ENCODE results near the gene TESMIN.

Gene TESMIN, protein sequence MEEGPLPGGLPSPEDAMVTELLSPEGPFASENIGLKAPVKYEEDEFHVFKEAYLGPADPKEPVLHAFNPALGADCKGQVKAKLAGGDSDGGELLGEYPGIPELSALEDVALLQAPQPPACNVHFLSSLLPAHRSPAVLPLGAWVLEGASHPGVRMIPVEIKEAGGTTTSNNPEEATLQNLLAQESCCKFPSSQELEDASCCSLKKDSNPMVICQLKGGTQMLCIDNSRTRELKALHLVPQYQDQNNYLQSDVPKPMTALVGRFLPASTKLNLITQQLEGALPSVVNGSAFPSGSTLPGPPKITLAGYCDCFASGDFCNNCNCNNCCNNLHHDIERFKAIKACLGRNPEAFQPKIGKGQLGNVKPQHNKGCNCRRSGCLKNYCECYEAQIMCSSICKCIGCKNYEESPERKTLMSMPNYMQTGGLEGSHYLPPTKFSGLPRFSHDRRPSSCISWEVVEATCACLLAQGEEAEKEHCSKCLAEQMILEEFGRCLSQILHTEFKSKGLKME

DNA sequence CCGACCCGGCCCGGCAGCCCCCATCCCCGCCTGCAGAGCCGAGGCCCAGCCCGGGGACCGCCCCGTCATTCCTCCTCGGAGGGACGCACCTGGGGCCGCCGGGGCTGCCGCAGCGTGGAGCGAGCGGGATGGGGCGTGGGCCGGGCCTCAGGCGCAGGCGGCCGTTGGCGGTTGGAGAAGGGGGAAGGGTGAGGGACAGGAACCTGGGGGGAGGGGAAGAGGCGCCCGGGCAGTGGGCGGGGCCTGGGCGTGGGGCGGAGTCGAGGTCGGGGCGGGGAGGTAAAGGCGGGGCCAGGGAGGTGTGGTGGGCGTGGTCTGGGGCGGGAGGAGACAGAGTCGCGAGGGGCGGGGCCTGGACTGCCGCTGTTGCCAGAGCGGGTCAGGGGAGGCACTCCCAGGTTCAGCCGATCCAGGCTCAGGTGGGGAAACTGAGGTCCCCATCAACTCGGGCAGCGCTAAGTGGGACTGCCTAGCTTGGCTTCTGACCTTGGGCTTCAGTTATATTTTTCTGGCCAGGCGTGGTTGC, at the start of gene TESMIN:
Gene TESMIN (minus strand): TSS at position 190 of the 526 bp plus-strand sequence. CDS start 860 bp downstream, outside the sequence.
- no peak for FAIRE-seq

DNA sequence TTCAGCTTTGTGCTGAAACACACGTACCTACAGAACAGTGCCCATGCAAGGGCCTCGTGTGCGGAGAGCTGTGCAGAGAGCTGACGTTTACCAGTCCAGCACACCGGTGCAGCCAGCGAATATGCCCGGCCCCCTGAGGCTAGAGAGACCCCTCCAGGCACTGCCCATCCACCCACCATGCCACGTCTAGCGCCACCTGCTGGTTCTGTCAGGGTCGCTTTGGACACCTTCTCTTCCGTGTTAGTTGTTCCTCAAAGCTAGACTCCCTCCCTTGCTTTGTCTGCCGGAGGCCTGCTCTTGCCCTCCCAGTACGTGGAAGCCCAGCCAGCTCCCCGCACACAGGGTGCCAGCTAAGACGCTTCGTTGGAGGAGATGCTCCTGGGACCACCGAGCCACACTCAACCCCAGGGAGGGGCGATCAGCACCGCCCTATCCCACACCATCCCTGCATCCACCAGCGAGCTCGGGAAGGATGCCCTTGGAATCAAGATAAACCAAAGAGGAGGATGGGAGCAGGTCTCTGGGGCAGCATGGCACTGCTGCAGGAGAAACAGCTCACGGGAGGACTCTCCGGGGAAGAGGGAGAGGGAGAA, 47.0 kb upstream of the TESMIN start:
- no peak for FAIRE-seq

DNA sequence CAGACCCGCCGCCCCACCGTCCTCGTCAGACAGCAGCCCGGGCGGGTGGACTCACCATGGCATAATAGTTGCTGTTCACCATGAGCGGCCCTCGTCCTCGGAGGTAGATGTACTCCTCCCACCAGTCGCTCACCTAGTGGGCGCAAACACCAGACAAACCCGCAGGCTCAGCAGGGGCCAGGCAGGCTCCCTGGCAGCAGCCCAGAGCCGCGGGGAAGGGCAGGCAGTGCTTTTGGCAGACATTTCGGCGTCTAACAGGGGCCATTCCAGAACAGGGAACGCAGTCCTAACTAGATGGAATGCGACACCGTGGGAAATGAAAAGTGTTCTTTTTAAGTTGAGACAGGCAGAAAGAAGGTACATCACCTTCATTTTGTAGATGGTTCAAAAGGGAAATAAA, 45.5 kb upstream of the TESMIN start:
- FAIRE-seq: no peak

DNA sequence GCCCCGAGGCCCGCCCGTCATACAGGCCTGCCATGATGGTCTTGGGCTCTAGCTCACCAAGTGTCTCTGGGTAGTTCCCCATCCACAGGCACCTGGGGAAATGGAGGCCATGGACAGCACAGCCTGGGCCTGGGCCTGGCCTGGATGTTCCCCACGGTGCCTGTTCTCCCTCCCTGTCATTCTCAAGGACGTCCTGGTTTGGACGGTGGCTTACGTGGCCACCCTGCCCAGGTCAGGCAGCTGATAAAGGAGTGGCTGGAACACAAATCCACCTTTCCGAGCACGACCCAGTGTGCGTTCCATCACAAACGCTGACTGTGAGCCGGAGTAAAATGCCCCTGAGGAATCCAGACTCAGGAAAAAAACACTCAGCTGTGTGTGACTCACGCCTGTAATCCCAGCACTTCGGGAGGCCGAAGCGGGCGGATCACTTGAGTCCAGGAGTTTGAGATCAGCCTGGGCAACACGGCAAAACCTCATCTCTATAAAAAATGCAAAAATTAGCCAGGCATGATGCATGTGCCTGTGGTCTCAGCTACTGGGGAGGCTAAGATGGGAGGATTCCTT, 41.2 kb upstream of the TESMIN start:
- no peak for FAIRE-seq

DNA sequence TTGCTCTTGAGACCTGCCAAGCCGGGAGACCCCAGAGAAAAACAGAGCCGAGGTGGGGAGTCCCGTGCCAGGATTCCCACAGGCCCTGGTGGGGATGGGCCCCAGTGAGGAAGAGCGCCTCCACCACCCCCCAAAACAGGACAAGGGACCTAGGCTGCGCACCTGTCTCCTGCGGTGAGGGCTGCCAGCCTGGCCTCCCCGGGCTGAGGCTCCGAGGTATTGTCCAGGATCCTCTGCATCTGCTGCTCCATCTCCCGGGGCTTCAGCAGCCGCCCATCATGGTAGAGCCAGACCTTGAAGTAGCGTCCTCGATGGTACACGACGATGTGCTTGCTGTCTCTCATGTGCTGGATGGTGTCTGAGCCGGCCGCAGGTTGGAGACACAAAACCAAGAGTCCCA, 33.3 kb upstream of the TESMIN start:
- no peak for FAIRE-seq

DNA sequence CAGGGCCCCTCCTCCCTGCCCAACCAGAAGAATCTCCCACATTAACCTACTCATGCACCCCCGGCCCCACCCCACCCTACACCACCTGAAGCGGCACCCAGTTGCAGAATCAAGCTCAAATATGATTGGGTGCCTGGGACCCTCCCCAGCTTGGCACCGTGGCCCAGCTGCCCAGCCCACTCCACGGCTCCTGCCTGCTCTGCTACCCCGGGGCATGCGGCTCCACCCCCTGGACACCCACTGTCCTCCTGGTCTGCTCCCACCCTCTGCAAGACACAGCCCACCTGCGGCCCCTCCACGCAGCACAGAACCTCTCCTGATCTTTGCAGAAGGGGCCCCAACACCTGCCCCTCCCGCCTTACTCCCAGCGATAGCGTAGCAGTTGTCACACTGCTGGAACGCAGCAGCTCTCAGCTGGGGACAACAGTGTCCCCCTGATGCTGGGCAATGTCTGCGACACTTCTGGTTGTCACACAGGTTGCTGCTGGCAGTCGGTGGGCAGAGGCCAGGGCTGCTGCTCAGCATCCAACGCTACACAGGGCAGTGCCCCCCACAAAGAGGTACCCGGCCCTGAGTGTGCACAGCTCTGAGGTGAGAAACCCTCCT, 32.0 kb upstream of the TESMIN start:
- FAIRE-seq: no peak

DNA sequence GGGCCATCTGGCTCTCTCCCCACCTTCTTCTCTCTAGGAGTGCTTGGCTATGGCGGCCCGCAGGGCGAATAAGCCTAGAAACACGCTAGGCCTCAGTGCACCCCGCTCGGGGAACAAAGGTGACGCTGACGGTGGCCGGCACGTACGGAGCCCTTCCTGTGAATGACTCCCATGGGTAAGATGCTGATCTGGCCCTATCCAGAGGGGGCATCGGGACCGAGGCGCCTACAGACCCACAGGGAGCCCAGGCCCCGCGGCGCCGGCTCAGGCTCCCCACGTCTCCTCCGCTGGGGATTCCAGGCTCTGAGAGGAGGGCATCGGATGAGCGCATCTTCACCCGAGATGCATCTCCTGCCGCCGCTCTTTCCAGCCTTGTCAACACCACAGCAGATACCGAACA, 31.4 kb upstream of the TESMIN start:
- FAIRE-seq: no peak

DNA sequence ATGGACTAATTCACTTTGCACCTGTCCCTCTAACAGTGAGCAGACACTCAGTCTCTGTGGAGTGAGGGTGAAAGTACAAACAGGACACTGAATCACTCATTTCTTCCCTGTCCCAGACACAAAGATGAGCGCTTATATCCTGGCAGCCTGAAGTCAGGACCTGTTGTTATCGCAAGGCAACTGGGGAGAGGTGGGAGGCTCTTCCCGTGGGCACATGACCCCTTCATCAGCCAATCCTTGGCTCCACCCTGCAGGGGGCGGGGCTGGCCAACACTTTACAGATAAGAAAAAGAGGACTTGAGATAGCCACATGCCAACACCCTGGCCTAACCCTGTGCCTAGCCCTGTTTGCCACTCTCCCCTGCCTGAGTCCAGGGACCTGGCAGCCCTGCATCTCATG, 29.5 kb upstream of the TESMIN start:
- FAIRE-seq: no peak

DNA sequence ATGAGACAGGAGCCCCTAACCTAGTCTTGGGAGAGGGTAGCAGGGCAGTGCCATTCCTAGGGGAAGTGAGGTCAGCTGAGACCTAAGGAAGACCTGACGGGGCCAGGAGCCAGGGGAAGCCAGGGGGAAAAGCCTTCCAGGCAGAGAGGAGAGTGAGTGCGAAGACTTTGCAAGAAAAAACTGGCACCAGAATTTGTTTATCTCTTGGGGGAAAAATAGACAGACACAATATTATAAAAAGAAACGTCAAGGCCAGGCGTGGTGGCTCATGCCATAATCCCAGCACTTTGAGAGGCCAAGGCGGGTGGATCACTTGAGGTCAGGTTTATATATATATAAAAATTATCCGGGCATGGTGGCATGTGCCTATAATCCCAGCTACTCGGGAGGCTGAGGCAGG, 26.9 kb upstream of the TESMIN start:
- FAIRE-seq: no peak

DNA sequence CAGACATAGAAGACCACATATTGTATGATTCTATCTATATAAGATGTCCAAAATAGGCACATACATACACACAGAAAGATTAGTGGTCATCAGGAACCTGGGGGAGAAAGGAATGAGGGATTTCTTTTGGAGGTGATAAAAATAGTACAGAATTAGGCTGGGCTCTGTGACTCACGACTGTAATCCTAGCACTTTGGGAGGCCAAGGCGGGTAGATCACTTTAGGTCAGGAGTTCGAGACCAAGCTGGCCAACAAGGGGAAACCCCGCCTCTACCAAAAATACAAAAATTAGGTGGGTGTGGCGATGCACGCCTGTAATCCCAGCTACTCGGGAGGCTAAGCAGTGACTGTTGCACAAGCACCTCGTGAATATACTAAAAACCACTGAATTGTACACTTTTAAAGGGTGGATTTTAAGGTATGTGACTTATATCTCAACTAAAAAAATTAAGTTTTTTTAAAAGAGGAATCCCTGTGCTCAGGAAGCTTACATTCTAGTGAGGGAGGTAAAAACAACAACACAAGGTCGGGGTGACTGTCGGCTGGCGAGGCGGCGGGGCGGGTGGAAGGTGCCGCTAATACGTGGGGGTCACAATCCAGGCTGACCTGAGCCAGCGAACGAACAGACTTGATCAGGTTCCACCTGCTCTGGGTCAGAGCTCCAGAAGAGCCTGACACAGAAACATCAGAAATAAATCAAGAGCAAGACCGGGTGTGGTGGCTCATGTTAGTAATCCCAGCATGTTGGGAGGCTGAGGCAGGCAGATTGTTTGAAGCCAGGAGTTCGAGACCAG, 25.3 kb upstream of the TESMIN start:
- no peak for FAIRE-seq

DNA sequence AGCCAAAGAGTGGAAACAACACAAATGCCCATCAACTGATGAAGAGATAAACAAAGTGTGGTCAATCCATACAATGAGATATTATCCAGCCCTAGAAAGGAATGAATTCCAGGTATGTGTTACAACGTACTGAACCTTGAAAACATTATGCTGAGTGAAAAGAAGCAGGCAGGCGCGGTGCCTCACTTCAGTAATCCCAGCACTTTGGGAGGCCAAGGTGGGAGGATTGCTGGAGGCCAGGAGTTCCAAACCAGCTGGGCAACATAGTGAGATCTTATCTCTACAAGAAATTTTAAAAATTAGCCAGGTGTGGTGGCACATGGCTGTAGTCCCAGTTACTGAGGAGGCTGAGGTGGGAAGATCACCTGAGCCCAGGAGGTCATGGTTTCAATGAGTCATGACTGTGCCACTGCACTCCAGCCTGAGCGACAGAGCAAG, 24.6 kb upstream of the TESMIN start:
- FAIRE-seq: no peak

DNA sequence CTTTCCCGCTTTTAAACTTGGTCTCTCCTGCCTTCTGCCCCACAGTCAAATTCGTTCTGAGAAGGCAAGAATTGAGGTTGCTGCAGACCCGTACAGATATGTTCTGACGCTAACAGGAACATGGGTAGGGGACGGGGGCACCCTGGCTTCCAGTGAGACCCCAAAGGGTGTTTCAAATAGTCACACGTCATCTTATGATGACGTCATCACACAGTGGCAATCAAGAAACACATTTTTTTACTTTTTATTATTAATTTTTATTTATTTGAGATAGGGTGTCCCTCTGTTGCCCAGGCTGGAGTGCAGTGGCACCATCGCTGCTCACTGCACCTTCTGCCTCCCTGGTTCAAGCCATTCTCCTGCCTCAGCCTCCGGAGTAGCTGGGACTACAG, 22.9 kb upstream of the TESMIN start:
- no peak for FAIRE-seq

DNA sequence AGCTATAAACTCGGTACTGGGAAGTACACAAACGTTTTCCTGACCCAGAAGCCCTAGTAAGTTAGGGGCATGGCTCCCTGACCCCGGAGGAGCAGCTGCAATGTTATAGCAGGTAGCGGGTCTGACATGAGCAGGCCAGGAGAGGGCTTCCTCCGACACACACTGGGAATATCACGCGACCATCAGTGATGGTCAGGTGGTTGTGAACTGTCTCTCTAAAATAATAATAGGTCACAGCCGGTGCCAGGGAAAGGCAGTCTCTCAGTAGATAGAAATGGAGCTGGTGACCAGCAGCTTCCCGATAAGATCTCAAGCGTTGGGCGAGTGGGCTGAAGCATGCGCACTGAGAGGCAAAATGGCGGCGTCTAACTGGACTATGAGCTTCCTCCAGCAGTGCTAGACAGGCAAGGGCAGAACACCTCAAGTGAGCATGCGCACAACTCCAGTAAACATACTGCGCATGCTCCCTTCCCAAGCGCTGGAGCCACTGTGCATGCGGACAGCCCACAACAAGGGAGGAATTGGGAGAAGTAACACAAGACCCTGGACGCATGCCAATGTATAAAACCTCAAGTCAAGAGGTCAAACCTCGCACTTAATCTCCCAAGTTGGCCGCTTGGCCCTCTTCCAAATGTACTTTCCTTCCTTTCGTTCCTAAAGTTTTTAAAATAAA, 22.3 kb upstream of the TESMIN start:
- no peak for FAIRE-seq

DNA sequence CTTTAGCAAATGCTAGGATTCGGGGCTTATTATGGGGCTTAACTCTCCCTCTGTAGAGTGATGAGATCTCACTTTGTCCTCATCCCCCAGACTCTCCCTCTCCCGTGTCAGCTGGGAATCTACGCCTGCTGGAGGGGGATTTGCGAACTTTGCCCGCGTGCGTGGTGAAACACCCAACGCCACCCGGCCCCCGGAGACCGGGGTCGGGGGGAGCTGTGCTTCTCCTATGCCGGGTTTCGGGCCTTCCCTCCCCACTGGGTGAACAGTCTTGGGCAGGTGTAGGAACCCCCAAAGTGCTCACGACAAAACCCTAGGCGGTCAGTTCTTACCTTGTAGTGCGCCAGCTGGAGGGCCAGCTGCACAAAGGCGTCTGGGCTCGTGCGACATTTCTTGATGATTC, 21.6 kb upstream of the TESMIN start:
- FAIRE-seq: no peak

DNA sequence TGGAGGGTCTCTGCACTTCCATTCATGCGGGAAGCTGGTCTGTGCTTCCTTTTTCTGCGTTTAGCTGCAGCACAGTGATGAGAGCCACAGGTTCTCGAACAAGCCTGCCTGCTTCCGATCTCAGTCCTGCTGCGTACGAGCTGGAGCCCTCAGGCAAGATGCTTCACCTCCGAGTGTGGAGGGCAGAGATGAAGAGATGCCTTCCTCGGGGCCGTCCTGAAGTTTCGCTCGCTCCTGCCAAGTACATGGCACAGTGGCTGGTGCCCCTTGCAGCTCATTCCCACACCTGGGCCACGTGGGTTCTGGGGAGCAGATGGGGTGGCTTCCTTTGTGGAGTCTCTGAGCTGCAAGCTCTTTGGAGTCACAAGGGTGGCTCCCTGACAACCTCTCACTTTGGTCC, 19.5 kb upstream of the TESMIN start:
- FAIRE-seq: no peak

DNA sequence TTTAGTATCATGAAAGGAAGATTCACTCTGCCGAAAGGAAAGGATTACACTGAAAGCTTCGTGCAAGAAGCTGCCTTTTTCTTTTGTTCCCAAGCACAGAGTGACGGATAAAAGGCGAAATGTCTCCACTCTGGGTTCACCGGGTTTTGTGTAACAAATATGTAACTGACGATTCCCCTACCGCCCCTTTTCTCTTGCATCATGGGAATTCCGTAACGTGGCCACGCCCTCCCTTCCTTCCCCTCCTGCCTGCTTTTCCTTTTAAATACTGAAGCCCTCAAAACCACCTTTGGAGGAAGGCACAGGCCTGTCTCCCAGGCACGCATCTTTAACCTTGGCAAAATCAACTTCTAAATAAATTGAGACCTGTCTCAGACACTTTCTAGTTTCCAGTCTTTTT, 16.4 kb upstream of the TESMIN start:
- FAIRE-seq: no peak

DNA sequence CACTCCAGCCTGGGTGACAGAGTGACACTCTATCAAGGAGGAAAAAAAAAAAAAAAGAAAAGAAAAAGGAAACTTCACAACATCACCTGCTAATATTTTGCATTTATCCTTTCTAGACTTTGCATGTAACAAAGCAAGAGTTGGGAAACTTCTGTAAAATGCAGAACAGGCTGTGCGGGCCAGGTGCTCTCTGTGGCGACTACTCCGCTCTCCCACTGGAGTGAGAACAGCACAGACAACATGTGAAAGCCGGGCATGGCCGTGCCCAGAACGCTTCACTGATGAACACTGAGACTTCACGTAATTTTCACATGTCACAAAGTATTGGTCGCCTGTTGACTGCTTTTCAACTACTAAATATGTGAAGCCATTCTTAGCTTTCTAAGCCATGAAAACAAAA, 15.5 kb upstream of the TESMIN start:
- FAIRE-seq: no peak

DNA sequence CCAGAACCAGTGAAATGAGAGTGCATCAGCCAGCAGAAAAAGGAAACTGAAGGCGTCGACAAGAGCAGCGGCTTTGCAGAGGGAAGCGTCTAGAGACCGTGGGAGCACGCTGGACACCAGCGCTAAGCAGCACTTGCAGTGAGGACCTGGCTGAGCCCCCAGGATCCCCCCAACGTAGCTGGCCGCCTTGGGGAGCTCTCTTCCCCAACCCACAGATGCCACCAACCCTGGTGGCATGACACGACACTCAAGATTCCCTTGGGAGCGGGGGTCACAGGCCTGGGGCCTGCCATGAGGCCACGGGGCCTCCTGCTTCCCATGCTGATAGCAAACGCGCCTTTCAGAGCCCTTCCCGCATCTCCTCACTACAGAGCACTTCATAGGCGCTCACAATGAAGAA, 13.4 kb upstream of the TESMIN start:
- FAIRE-seq: no peak

DNA sequence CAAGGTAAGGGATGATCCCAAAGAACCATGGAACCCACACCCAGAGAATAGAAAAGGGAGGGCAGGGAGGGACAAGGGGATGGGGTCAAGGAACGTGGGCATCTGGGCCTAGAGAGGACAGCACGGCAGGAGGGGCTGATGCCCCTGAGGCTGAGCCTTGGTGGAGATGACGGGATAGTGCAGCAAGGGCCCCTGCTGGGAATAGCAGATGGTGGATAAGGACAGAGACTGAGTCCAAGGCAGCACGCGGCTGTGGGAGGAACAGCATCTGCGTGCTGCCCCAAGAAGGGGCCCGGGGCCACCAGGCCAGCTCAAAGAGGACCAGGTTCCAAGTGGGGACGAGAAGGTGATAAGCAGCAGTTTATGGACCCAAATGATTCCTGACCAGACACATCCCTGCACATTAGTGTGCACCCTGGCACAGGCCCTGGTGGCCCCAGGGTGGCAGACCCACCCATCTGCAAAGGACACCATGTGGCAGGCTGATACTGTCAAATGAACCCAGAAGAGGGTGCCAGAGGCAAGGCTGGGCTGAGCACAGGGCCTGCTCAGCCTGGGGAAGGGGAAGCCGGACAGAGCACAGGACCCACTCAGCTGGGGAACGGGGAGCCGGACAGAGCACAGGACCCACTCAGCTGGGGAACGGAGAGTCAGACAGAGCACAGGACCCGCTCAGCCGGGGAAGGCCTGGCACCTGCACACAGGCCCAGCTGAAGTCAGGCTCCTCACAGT, 12.8 kb upstream of the TESMIN start:
- FAIRE-seq: no peak

DNA sequence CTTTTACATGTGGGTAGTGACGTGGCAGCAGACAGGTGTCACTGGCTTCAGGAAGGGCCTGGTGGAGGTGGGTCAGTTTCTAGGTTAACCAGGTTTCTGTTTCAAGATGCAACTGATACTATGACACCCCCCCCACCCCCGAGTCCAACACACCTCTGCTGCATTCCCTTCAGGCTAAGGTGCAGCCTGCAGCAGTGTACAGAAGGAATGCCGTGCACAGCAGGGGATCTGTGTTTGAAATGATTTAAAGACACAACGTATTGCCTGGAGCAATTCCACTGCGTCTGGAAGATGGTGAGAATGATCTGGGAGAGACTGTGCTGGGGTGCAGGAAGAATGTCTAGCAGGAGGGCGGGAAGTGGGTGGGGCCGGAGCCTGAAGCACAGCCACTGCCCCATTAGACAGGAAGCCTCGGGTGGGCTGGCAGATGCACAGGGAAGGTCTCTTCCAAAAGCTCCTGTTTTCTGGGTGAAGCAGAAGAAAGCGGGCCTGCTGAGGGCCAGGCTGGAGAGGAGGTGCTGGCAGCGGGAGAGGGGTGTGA, 11.9 kb upstream of the TESMIN start:
- FAIRE-seq: no peak

DNA sequence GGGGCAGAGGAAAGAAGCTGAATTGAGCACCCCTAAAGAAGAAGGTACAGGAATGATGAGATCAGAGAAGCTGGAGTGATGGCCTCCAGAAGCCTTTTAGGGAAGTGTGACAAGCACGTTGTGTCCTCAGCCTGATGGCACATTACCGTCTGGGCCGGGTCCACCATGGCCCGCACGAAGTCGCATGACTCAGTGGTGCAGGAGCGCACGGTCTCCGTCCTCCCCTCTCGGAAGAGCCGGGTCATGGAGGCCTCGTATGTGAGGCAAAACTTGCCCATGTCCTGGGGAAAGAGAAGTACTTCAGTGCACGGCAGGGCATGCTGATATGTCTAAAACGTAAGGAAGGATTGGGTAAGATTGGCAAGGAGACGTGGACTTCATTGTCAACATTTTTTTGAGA, 11.2 kb upstream of the TESMIN start:
- no peak for FAIRE-seq
